H1 (cell line): ENCODE results near the gene ZNF232. TPM values are rescaled to one million over a fixed set of nuclear protein-coding genes. Genes with fewer than 3 reads are reported as not detected.
A peak's percentile ranks its signal among the peaks of the same experiment; 100 is the strongest.

Experiments used
- CTCF ChIA-PET: fragments of 300-600 bp; sonication (Branson Sonifier 250); formaldehyde crosslinking; loops from one replicate; lab custom pipeline; 2021; ENCODE audit not compliant: partially characterized antibody; lab: Charles Lee
- POLR2A ChIA-PET: fragments of 300-600 bp; sonication (Branson Sonifier 250); formaldehyde crosslinking; loops from one replicate; lab custom pipeline; 2021; ENCODE audit warnings: inconsistent platforms; ENCODE audit not compliant: partially characterized antibody; lab: Charles Lee
- DNase-seq, 2 experiments: peaks; one replicate each; pipeline versions ENCODE4 v3.0.0 to v3.0.0-alpha.2; 2010 to 2022; ENCODE audit warnings: low spot score in 2 of 2, low read depth in 1 of 2, mixed read lengths in 1 of 2
- FAIRE-seq: peaks from 2 replicates; lab custom pipeline; 2011; peaks lifted over from hg19 to GRCh38; lab: Jason Lieb, UNC
- H2AFZ ChIP-seq: 2 replicates; pipeline ENCODE4 v1.8.1; 2012; ENCODE audit warnings: low read length, inconsistent platforms
- H2AK5ac ChIP-seq: 2 replicates; pipeline ENCODE4 v1.6.1; 2013; ENCODE audit warnings: low read depth, low read length
- H2BK120ac ChIP-seq: replicated peaks from 2 replicates; pipeline ENCODE3; 2013; ENCODE audit warnings: low read depth, low read length, inconsistent platforms
- H2BK12ac ChIP-seq: 2 replicates; pipeline ENCODE4 v1.6.1; 2013; ENCODE audit warnings: low read depth, low read length
- H2BK15ac ChIP-seq: 2 replicates; pipeline ENCODE4 v1.6.1; 2013; ENCODE audit warnings: low read length
- H2BK20ac ChIP-seq: 2 replicates; pipeline ENCODE4 v1.6.1; 2013; ENCODE audit warnings: low read length
- H2BK5ac ChIP-seq: 2 replicates; pipeline ENCODE4 v1.6.1; 2013; ENCODE audit warnings: low read depth, low read length
- H3K14ac ChIP-seq: 2 replicates; pipeline ENCODE4 v1.6.1; 2013; ENCODE audit warnings: inconsistent platforms; ENCODE audit not compliant: insufficient read length
- H3K18ac ChIP-seq: 2 replicates; pipeline ENCODE4 v1.6.1; 2013; ENCODE audit warnings: low read length; ENCODE audit errors: extremely low read depth
- H3K23ac ChIP-seq: 2 replicates; pipeline ENCODE4 v1.6.1; 2013; ENCODE audit warnings: inconsistent platforms; ENCODE audit not compliant: insufficient read length
- H3K23me2 ChIP-seq: 2 replicates; pipeline ENCODE4 v1.6.1; 2013; ENCODE audit warnings: low read depth, low read length
- H3K27ac ChIP-seq: 2 replicates; pipeline ENCODE4 v1.6.1; 2011; ENCODE audit warnings: low read depth, low read length, inconsistent platforms
- H3K27me3 ChIP-seq, 4 experiments: replicated peaks in 1 of 4; 1 replicate in 1 of 4; 2 replicates in 3 of 4; pipeline versions ENCODE4 v1.6.1 to v1.8.1; 2011 to 2013; ENCODE audit warnings: low read length in 3 of 4, mild to moderate bottlenecking in 3 of 4, inconsistent platforms in 2 of 4, mixed read lengths in 2 of 4, moderate library complexity in 1 of 4; ENCODE audit not compliant: control insufficient read depth in 3 of 4, insufficient read depth in 3 of 4; ENCODE audit errors: extremely low read depth in 1 of 4
- H3K36me3 ChIP-seq, 4 experiments: 2 replicates each; pipeline versions ENCODE4 v1.6.1 to v1.8.1; 2011 to 2013; ENCODE audit warnings: mild to moderate bottlenecking in 4 of 4, low read length in 3 of 4, moderate library complexity in 2 of 4, control low read depth in 1 of 4, inconsistent platforms in 1 of 4; ENCODE audit not compliant: insufficient read depth in 4 of 4, control insufficient read depth in 2 of 4
- H3K4ac ChIP-seq: replicated peaks from 2 replicates; pipeline ENCODE3; 2013; ENCODE audit warnings: low read length, low read depth, mixed read lengths, inconsistent platforms; ENCODE audit not compliant: insufficient read length
- H3K4me1 ChIP-seq, 4 experiments: replicated peaks in 1 of 4; 1 replicate in 1 of 4; 2 replicates in 3 of 4; pipeline versions ENCODE4 v1.6.1 to v1.8.1; 2011 to 2013; ENCODE audit warnings: low read length in 3 of 4, inconsistent platforms in 2 of 4, mixed read lengths in 1 of 4; ENCODE audit not compliant: insufficient read depth in 4 of 4, control insufficient read depth in 3 of 4
- H3K4me2 ChIP-seq, 2 experiments: 2 replicates each; pipeline versions ENCODE4 v1.6.1 to v1.8.1; 2011 to 2013; ENCODE audit warnings: low read depth in 2 of 2, low read length in 2 of 2, control low read depth in 1 of 2, inconsistent platforms in 1 of 2, mild to moderate bottlenecking in 1 of 2; ENCODE audit not compliant: insufficient read depth in 1 of 2
- H3K4me3 ChIP-seq, 4 experiments: fragments of 200-600, 300-600 bp in 1 of 4; sonication (generic), shearing (Covaris generic), sonication (Bioruptor Twin) in 1 of 4; 2 replicates each; pipeline versions ENCODE4 v1.5.1 to v1.8.1; 2011 to 2016; ENCODE audit warnings: low read length in 4 of 4, low read depth in 3 of 4, control low read depth in 2 of 4, inconsistent platforms in 2 of 4, mild to moderate bottlenecking in 2 of 4, mixed read lengths in 1 of 4, moderate library complexity in 1 of 4; ENCODE audit not compliant: insufficient read depth in 2 of 4; ENCODE audit errors: extremely low read depth in 1 of 4
- H3K56ac ChIP-seq: replicated peaks from 2 replicates; pipeline ENCODE3; 2013; ENCODE audit warnings: low read depth, mild to moderate bottlenecking, mixed read lengths, low read length, inconsistent platforms; ENCODE audit not compliant: insufficient read length
- H3K79me1 ChIP-seq: 2 replicates; pipeline ENCODE4 v1.6.1; 2013; ENCODE audit warnings: low read depth, low read length, control low read depth
- H3K79me2 ChIP-seq, 2 experiments: 2 replicates each; pipeline versions ENCODE4 v1.6.1 to v1.8.1; 2012 to 2013; ENCODE audit warnings: low read length in 2 of 2, mild to moderate bottlenecking in 2 of 2, inconsistent platforms in 1 of 2; ENCODE audit not compliant: insufficient read depth in 2 of 2, control insufficient read depth in 1 of 2
- H3K9ac ChIP-seq, 4 experiments: replicated peaks in 1 of 4; 1 replicate in 1 of 4; 2 replicates in 3 of 4; pipeline versions ENCODE4 v1.6.1 to v1.8.1; 2011 to 2013; ENCODE audit warnings: low read depth in 3 of 4, low read length in 3 of 4, control low read depth in 2 of 4, mild to moderate bottlenecking in 2 of 4, moderate library complexity in 2 of 4, inconsistent platforms in 1 of 4; ENCODE audit errors: extremely low read depth in 1 of 4
- H3K9me3 ChIP-seq, 2 experiments: 2 replicates each; pipeline versions ENCODE4 v1.6.1 to v1.8.1; 2012 to 2013; ENCODE audit warnings: mild to moderate bottlenecking in 2 of 2, moderate library complexity in 2 of 2, control low read depth in 1 of 2, inconsistent platforms in 1 of 2, low read depth in 1 of 2, low read length in 1 of 2, mixed read lengths in 1 of 2; ENCODE audit not compliant: insufficient read depth in 2 of 2
- H4K20me1 ChIP-seq, 2 experiments: replicated peaks in 1 of 2; 2 replicates each; pipeline versions ENCODE3 to v1.8.1; 2011 to 2013; ENCODE audit warnings: inconsistent platforms in 2 of 2, low read length in 2 of 2, mild to moderate bottlenecking in 1 of 2; ENCODE audit not compliant: insufficient read depth in 2 of 2, control insufficient read depth in 1 of 2
- H4K5ac ChIP-seq: 2 replicates; pipeline ENCODE4 v1.6.1; 2013; ENCODE audit warnings: low read length, low read depth, mixed read lengths, inconsistent platforms; ENCODE audit not compliant: insufficient read length
- H4K8ac ChIP-seq: 2 replicates; pipeline ENCODE4 v1.8.0; 2013; ENCODE audit warnings: mild to moderate bottlenecking, moderate library complexity, low read length, inconsistent platforms; ENCODE audit not compliant: insufficient read depth; ENCODE audit errors: extremely low read depth
- H4K91ac ChIP-seq: replicated peaks from 2 replicates; pipeline ENCODE3; 2013; ENCODE audit warnings: low read length, mixed read lengths, inconsistent platforms; ENCODE audit not compliant: insufficient read length
- ASH2L ChIP-seq: fragments of 200-600, 300-600 bp; sonication (generic); IDR thresholded peaks from one replicate; pipeline ENCODE4 v1.7.1; 2017; ENCODE audit warnings: low read length
- CHD2 ChIP-seq: IDR thresholded peaks from 2 replicates; pipeline ENCODE4 v1.6.1; 2012; ENCODE audit warnings: low read length, improper control_type of control experiment
- JUND ChIP-seq: IDR thresholded peaks from 2 replicates; pipeline ENCODE4 v1.6.1; 2011; ENCODE audit warnings: mild to moderate bottlenecking, improper control_type of control experiment, low read length
- NANOG ChIP-seq: IDR thresholded peaks from 2 replicates; pipeline ENCODE4 v1.6.1; 2011; ENCODE audit warnings: low read length, low read depth, mild to moderate bottlenecking, inconsistent platforms; ENCODE audit not compliant: insufficient read depth, poor library complexity, severe bottlenecking
- RNF2 ChIP-seq: fragments of 200-900, 300-1000 bp; sonication (generic); IDR thresholded peaks from 2 replicates; pipeline ENCODE4 v1.7.1; 2016; ENCODE audit warnings: borderline replicate concordance, low read depth, mild to moderate bottlenecking, antibody characterized with exemption, low read length; ENCODE audit not compliant: poor library complexity, severe bottlenecking; ENCODE audit errors: missing control alignments
- YY1 ChIP-seq: IDR thresholded peaks from 2 replicates; pipeline ENCODE4 v1.6.1; 2011; ENCODE audit warnings: low read depth, mild to moderate bottlenecking, low read length
- WGBS, 2 experiments: shearing (Covaris generic) in 1 of 2; methylation state at CpG; one replicate each; pipeline versions ENCODE4 v1.1.6 to v1.1.7; 2013 to 2015; ENCODE audit warnings: low lambda C conversion rate in 2 of 2, mixed read lengths in 2 of 2, inconsistent platforms in 1 of 2, low coverage in 1 of 2, missing lambda C conversion rate in 1 of 2; ENCODE audit not compliant: insufficient replicate concordance in 2 of 2, insufficient coverage in 1 of 2, insufficient read length in 1 of 2; ENCODE audit errors: extremely low coverage in 1 of 2, missing lambda C conversion rate in 1 of 2; 5-methylcytosine and 5-hydroxymethylcytosine counted together
- polyA plus RNA-seq, 7 experiments: library from polyadenylated mRNA; depleted of rRNA in 3 of 7; stranded (reverse) in 5 of 7; unstranded in 2 of 7; fragments of >200 nt in 5 of 7; fragments of 200-250 nt in 2 of 7; gene quantifications; 1 replicate in 5 of 7; 2 replicates in 1 of 7; 4 replicates in 1 of 7; pipeline versions ENCODE4 v1.2.1 to v1.2.3, GENCODE V29; 2011 to 2013; ENCODE audit warnings: missing spikeins in 2 of 7, mixed read lengths in 2 of 7
- total RNA-seq: library from RNA; stranded (reverse); fragmentation: NEBNext Ultra II Directional; extraction: Animal tissue kit (Norgen Biotek cat#: 25700); gene quantifications from 2 replicates; pipeline ENCODE4 v1.2.1, GENCODE V29; 2021

ZNF232 gene
- total and polyA plus RNA-seq, 2 of the 8 experiments (the other 6 are each of a cell fraction or from before 2014, with no cell fraction given) = 11.1 to 41.0 TPM

GRCh38 chr17:5121186-5121841, 9.6 kb upstream of the ZNF232 start:
- H2BK120ac ChIP-seq = no peak overlapping the region
- H4K5ac ChIP-seq = no peak overlapping the region
- peaks cover 0 to 26% (median 15%) of the 10 kb centered on the region in 4 experiments; a peak in 6 of 7 replicates for H3K27me3 ChIP-seq
- H3K4me3 ChIP-seq = no peak overlapping the region
- 89% methylated on average over 16 of the region's 16 CpGs; no CpG with 5 or more reads in 1 of the 2 experiments for whole genome bisulfite sequencing, 2 experiments
- H2BK15ac ChIP-seq = no peak overlapping the region
- H3K79me2 ChIP-seq = no peaks in the 10 kb centered on the region
- peak overlapping the region; percentile 75; the same call in 1 of the 2 replicates for H2AK5ac ChIP-seq
- no peak overlapping the region for H3K23ac ChIP-seq
- H2BK20ac ChIP-seq = no peak overlapping the region
- no peaks in the 10 kb centered on the region; the same call in 1 of the 2 replicates for H3K79me1 ChIP-seq
- no peak overlapping the region for H3K56ac ChIP-seq
- peaks cover 0 to 5% (median 2%) of the 10 kb centered on the region in 4 experiments; a peak in 3 of 7 replicates for H3K4me1 ChIP-seq
- H2AFZ ChIP-seq = no peak overlapping the region
- H3K27ac ChIP-seq = no peak overlapping the region
- H2BK5ac ChIP-seq = no peak overlapping the region
- H3K23me2 ChIP-seq = peaks cover 5% of the 10 kb centered on the region; the same call in 1 of the 2 replicates
- H3K14ac ChIP-seq = no peak overlapping the region
- H3K9ac ChIP-seq = no peak overlapping the region
- peaks cover 0 to 3% of the 10 kb centered on the region in 2 experiments; a peak in 1 of 4 replicates for H3K9me3 ChIP-seq
- no peak overlapping the region for H4K8ac ChIP-seq
- POLR2A ChIA-PET = interaction anchor here (2.2 to 4.2 kb wide), 2 partner anchors 8 to 10 kb away, joined by 13 to 28 read pairs; partner anchors contain the start of gene ZNF232
- peaks cover 0 to 2% of the 10 kb centered on the region in 2 experiments for H4K20me1 ChIP-seq
- no peak overlapping the region for H3K4ac ChIP-seq
- no peak overlapping the region for H2BK12ac ChIP-seq
- no peaks in the 10 kb centered on the region for H3K36me3 ChIP-seq
- H3K18ac ChIP-seq = no peak overlapping the region
- CTCF ChIA-PET = interaction anchor here (1.1 to 1.3 kb wide), 2 partner anchors 8 to 10 kb away, joined by 3 read pairs; no protein-coding TSS in a partner anchor
- no peak overlapping the region; a peak in 1 of 4 replicates for H3K4me2 ChIP-seq
- TF ChIP-seq YY1 (no peak), NANOG (no peak), CHD2 (no peak), RNF2 (no peak), JUND (no peak), ASH2L (no peak)
- no peak overlapping the region for H4K91ac ChIP-seq
- DNase-seq = no peak
- FAIRE-seq = no peak
